ENCODE data around the gene COQ10B.
"Not testable (repeated sequence)": the region's sequence is repeated elsewhere in the genome, so short reads cannot be mapped to it uniquely, and the experiment has no call there.

COQ10B gene

GRCh38 chr2:197453123-197453913 lies at the start of gene COQ10B:
Gene COQ10B, plus strand, starts transcription at chr2:197453552. Its CDS starts 9 bp downstream, at chr2:197453561.
- DNase-seq = peak; percentile 98 to 99

- no peak for DNase-seq
These were observed 47.8 kb upstream of the COQ10B start for GRCh38 chr2:197405582-197405981.

GRCh38 chr2:197414039-197414438 lies 39.3 kb upstream of the COQ10B start:
- no peak for DNase-seq

- DNase-seq = no peak
These were observed 38.8 kb upstream of the COQ10B start for GRCh38 chr2:197414515-197414914.

GRCh38 chr2:197416268-197416667 lies 37.1 kb upstream of the COQ10B start:
- no peak for DNase-seq

GRCh38 chr2:197419438-197419837 lies 33.9 kb upstream of the COQ10B start:
- DNase-seq = no peak

GRCh38 chr2:197423307-197423706 lies 30.0 kb upstream of the COQ10B start:
- DNase-seq = no peak

GRCh38 chr2:197425550-197425949 lies 27.8 kb upstream of the COQ10B start:
- DNase-seq = no peak

- DNase-seq = peak in 1 of 2 experiments; percentile 10
These were observed 26.4 kb upstream of the COQ10B start for GRCh38 chr2:197426723-197427603.

GRCh38 chr2:197427986-197428385 lies 25.4 kb upstream of the COQ10B start:
- no peak for DNase-seq

- no peak for DNase-seq
These were observed 21.5 kb upstream of the COQ10B start for GRCh38 chr2:197431858-197432257.

GRCh38 chr2:197432527-197432926 lies 20.8 kb upstream of the COQ10B start:
- not testable (repeated sequence) for DNase-seq

GRCh38 chr2:197433780-197434438 lies 19.4 kb upstream of the COQ10B start:
- no peak for DNase-seq

- DNase-seq = peak; percentile 94 to 98
These were observed 18.5 kb upstream of the COQ10B start, which contains the start of gene SF3B1 for GRCh38 chr2:197434541-197435513. Gene SF3B1, minus strand, starts transcription at chr2:197435028. Its CDS starts 29 bp downstream, at chr2:197434999.

GRCh38 chr2:197435598-197436420 lies 17.5 kb upstream of the COQ10B start:
- DNase-seq = peak in 1 of 2 experiments; percentile 29

GRCh38 chr2:197437380-197437779 lies 16.0 kb upstream of the COQ10B start:
- DNase-seq = no peak

- DNase-seq = no peak
These were observed 10.5 kb upstream of the COQ10B start for GRCh38 chr2:197442857-197443256.

- no peak for DNase-seq
These were observed 7.6 kb upstream of the COQ10B start for GRCh38 chr2:197445746-197446145.

- DNase-seq = no peak
These were observed 6.5 kb upstream of the COQ10B start for GRCh38 chr2:197446844-197447243.

GRCh38 chr2:197450465-197450864 lies 2.9 kb upstream of the COQ10B start:
- DNase-seq = no peak

- DNase-seq = not testable (repeated sequence)
These were observed 2.4 kb upstream of the COQ10B start for GRCh38 chr2:197450935-197451358.

Data from NCI-H526 (cell line).